GM12878 (cell line): ENCODE data around the gene TPCN1. TPM values are rescaled to one million over a fixed set of nuclear protein-coding genes. Genes with fewer than 3 reads are reported as not detected.

Source experiments
- ATAC-seq: fragments of 200-7000 bp; cut with Tn5 transposase; 3 replicates; pipeline ENCODE4 v1.9.1; 2020; ENCODE audit warnings: mild to moderate bottlenecking, moderate library complexity
- BruUV-seq: library from RNA; stranded (reverse); fragments of 400-500 nt; replicated peaks from 2 replicates; lab custom pipeline; 2021; lab: Mats Ljungman, UMichigan
- CTCF ChIA-PET: fragments of 300-600 bp; sonication (Branson Sonifier 250); formaldehyde crosslinking; extraction: SDS; loops from one replicate; lab custom pipeline; 2021; ENCODE audit warnings: inconsistent platforms; lab: Yijun Ruan, JAX
- POLR2A ChIA-PET: fragments of 350-600 bp; formaldehyde crosslinking; extraction: SDS; loops from one replicate; lab custom pipeline; 2021; ENCODE audit warnings: inconsistent platforms; lab: Charles Lee
- RAD21 ChIA-PET: fragments of 300-600 bp; sonication (Branson Sonifier 250); formaldehyde crosslinking; loops from one replicate; lab custom pipeline; 2023; ENCODE audit warnings: antibody characterized with exemption; ENCODE audit not compliant: unreplicated experiment; lab: Charles Lee
- SMC1A ChIA-PET: fragments of 300-600 bp; sonication (Branson Sonifier 250); formaldehyde crosslinking; loops from one replicate; lab custom pipeline; 2023; ENCODE audit not compliant: unreplicated experiment, uncharacterized antibody; lab: Charles Lee
- DNase-seq: peaks from one replicate; pipeline ENCODE4 v3.0.0-alpha.2; 2011; ENCODE audit warnings: low read depth, low spot score
- FAIRE-seq: peaks from 3 replicates; lab custom pipeline; 2011; peaks lifted over from hg19 to GRCh38; lab: Jason Lieb, UNC
- H2AFZ ChIP-seq: 2 replicates; pipeline ENCODE4 v1.6.0; 2011; ENCODE audit warnings: low read depth, low read length, control low read depth; ENCODE audit not compliant: control insufficient read depth
- H3K27ac ChIP-seq: 2 replicates; pipeline ENCODE4 v1.5.1; 2011; ENCODE audit warnings: control low read depth; ENCODE audit not compliant: control insufficient read depth, insufficient read depth
- H3K27me3 ChIP-seq, 2 experiments: replicated peaks in 1 of 2; 2 replicates each; pipeline versions ENCODE4 v1.6.0 to v1.6.1; 2011; ENCODE audit warnings: low read length in 1 of 2; ENCODE audit not compliant: control insufficient read depth in 2 of 2, insufficient read depth in 2 of 2
- H3K36me3 ChIP-seq, 2 experiments: 2 replicates each; pipeline ENCODE4 v1.5.1; 2011; ENCODE audit warnings: low read length in 1 of 2; ENCODE audit not compliant: control insufficient read depth in 2 of 2, insufficient read depth in 2 of 2
- H3K4me1 ChIP-seq: 2 replicates; pipeline ENCODE4 v1.6.1; 2011; ENCODE audit warnings: mild to moderate bottlenecking, low read length, moderate library complexity, mixed read lengths; ENCODE audit not compliant: control insufficient read depth, insufficient read depth
- H3K4me2 ChIP-seq: 2 replicates; pipeline ENCODE4 v1.6.0; 2011; ENCODE audit warnings: control low read depth; ENCODE audit not compliant: control insufficient read depth, insufficient read depth
- H3K4me3 ChIP-seq: fragments of 200-600 bp; sonication (generic); 2 replicates; pipeline ENCODE4 v1.5.1; 2016
- H3K79me2 ChIP-seq: 2 replicates; pipeline ENCODE4 v1.6.0; 2011; ENCODE audit warnings: low read length; ENCODE audit not compliant: control insufficient read depth, insufficient read depth
- H3K9ac ChIP-seq: 2 replicates; pipeline ENCODE4 v1.8.0; 2011; ENCODE audit warnings: low read length, control low read depth, mixed read lengths; ENCODE audit not compliant: control insufficient read depth, insufficient read depth
- H3K9me3 ChIP-seq: replicated peaks from 3 replicates; pipeline ENCODE4 v1.5.1; 2011; ENCODE audit warnings: mild to moderate bottlenecking, low read length; ENCODE audit not compliant: control insufficient read depth, insufficient read depth
- H4K20me1 ChIP-seq: 2 replicates; pipeline ENCODE4 v1.6.0; 2011; ENCODE audit not compliant: control insufficient read depth, insufficient read depth
- CHD4 ChIP-seq: fragments of 200-600 bp; sonication (generic); IDR thresholded peaks from 2 replicates; pipeline ENCODE4 v1.6.1; 2016; ENCODE audit warnings: mild to moderate bottlenecking
- ESRRA ChIP-seq: IDR thresholded peaks from 2 replicates; pipeline ENCODE4 v1.6.1; 2012; ENCODE audit warnings: mild to moderate bottlenecking, low read length, improper control_type of control experiment
- HDGF ChIP-seq: fragments of 450-650 bp; IDR thresholded peaks from 2 replicates; pipeline ENCODE4 v1.6.1; 2016; ENCODE audit warnings: antibody characterized with exemption
- MEF2B ChIP-seq: fragments of 450-650 bp; IDR thresholded peaks from 2 replicates; pipeline ENCODE4 v1.6.1; 2018; ENCODE audit warnings: mild to moderate bottlenecking, moderate library complexity; ENCODE audit not compliant: partially characterized antibody, poor library complexity, severe bottlenecking
- MXI1 ChIP-seq: fragments of 150-350 bp; IDR thresholded peaks from 2 replicates; pipeline ENCODE4 v1.6.1; 2011; ENCODE audit warnings: low read depth, mild to moderate bottlenecking, inconsistent platforms, low read length, improper control_type of control experiment
- NFIC ChIP-seq: IDR thresholded peaks from 2 replicates; pipeline ENCODE4 v1.6.1; 2012; ENCODE audit warnings: low read depth, mild to moderate bottlenecking, inconsistent platforms, low read length, moderate library complexity
- SIN3A ChIP-seq: IDR thresholded peaks from 2 replicates; pipeline ENCODE4 v1.6.1; 2012; ENCODE audit warnings: low read depth, low read length, improper control_type of control experiment
- SRF ChIP-seq, 2 experiments: IDR thresholded peaks; 2 replicates each; pipeline ENCODE4 v1.6.1; 2011; ENCODE audit warnings: low read depth in 2 of 2, low read length in 2 of 2, mild to moderate bottlenecking in 1 of 2, moderate library complexity in 1 of 2
- WRNIP1 ChIP-seq: IDR thresholded peaks from 2 replicates; pipeline ENCODE4 v1.6.1; 2011; ENCODE audit warnings: low read depth, low read length, improper control_type of control experiment, borderline replicate concordance
- WGBS: methylation state at CpG from one replicate; pipeline ENCODE4 v1.1.6; 2016; ENCODE audit warnings: low lambda C conversion rate; ENCODE audit not compliant: insufficient replicate concordance, insufficient coverage; ENCODE audit errors: missing lambda C conversion rate; 5-methylcytosine and 5-hydroxymethylcytosine counted together
- in situ Hi-C: fragments of 300-500 bp; cut with MboI; formaldehyde crosslinking; loops from 9 replicates; pipeline ENCODE4 v1.14.3; 2018; ENCODE audit warnings: mixed read lengths
- intact Hi-C: fragments of 100-400 bp; cut with micrococcal nuclease; formaldehyde crosslinking; loops from one replicate; pipeline ENCODE4 v1.14.2; 2022; ENCODE audit not compliant: unreplicated experiment
- polyA plus RNA-seq, 11 experiments: library from polyadenylated mRNA; depleted of rRNA in 4 of 11; unstranded in 6 of 11; stranded (reverse) in 5 of 11; fragments of >200 nt; fragmentation: Nextera tagmentation in 4 of 11; fragmentation: Illumina TruSeq in 1 of 11; extraction: Ambion mirVana in 4 of 11; extraction: Trizol in 1 of 11; gene quantifications; 1 replicate in 1 of 11; 2 replicates in 10 of 11; pipeline versions ENCODE4 v1.2.1 to v1.2.3, GENCODE V29; 2011 to 2016; ENCODE audit warnings: inconsistent platforms in 2 of 11, missing spikeins in 2 of 11, low read depth in 1 of 11
- total RNA-seq, 4 experiments: library from RNA; depleted of rRNA in 3 of 4; stranded (reverse); fragments of >200 nt in 3 of 4; fragmentation: Illumina TruSeq in 1 of 4; extraction: Trizol in 1 of 4; gene quantifications; 2 replicates each; pipeline versions ENCODE4 v1.2.1 to v1.2.3, GENCODE V29; 2013 to 2021

Gene TPCN1
- total and polyA plus RNA-seq, 10 of the 15 experiments (the other 5 are each of a cell fraction or from before 2014, with no cell fraction given) = 0.79 to 30.9 (median 19.4) TPM

DNA sequence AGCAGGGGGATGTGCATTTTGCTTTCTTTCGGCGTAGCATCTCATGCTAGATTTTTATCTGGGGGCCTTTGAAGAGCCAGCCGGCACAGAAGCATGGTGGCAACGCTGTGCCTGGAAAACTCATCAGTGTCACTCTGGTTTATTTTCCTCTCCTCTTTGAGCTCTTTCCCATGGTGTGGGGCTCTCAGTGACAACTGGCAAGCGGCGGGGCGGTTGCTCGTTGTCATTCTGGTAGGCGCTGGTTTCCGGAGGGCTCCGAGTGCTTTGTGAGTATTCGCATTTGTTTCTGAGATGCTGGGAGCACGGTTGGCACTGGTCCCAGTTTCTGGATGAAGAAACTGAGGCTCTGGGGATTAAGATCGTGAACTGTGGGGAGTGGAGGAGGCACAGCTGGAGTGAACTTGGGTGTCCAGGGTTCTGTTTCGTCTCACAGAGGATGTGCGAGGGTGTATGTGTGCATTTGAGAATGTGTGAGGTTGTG, 23.3 kb downstream of the TPCN1 start:
- Histone ChIP-seq H3K27ac (no peak overlapping the region), H3K4me2 (no peak overlapping the region), H3K36me3 (peaks cover 8 to 14% of the 10 kb centered on the region in 2 experiments; a peak in 3 of 4 replicates), H3K4me3 (no peak overlapping the region), H3K9me3 (no peaks in the 10 kb centered on the region), H3K9ac (no peak overlapping the region), H3K79me2 (no peaks in the 10 kb centered on the region), H4K20me1 (no peaks in the 10 kb centered on the region), H3K27me3 (no peaks in the 10 kb centered on the region), H2AFZ (no peak overlapping the region), H3K4me1 (peaks cover 3% of the 10 kb centered on the region; the same call in 1 of the 2 replicates)
- ChIA-PET SMC1A (no interaction called here), RAD21 (no interaction called here), POLR2A (interaction anchor here (1.0 kb wide), 1 partner anchor 9 kb away, joined by 3 read pairs; no protein-coding TSS in a partner anchor), CTCF (interaction anchor here (1.9 kb wide), 1 partner anchor 10 kb away, joined by 6 read pairs; no protein-coding TSS in a partner anchor)
- intact Hi-C loops = no loop called here
- ATAC-seq (no peak), DNase-seq (no peak), FAIRE-seq (no peak)
- 92% methylated on average over 16 of the region's 16 CpGs for WGBS
- in situ Hi-C loops = no loop called here
- BruUV-seq = no TSS peak
- TF ChIP-seq HDGF = no peak
- no peak for TF ChIP-seq WRNIP1
- no peak for TF ChIP-seq SIN3A
- no peak for TF ChIP-seq SRF (IDR thresholded peaks at IDR 0.05; ENCODE audit: low read depth in 2 of 2, low read length in 2 of 2)
- TF ChIP-seq MXI1 = no peak
- TF ChIP-seq ESRRA = no peak
- TF ChIP-seq NFIC = no peak
- no peak for TF ChIP-seq MEF2B
- TF ChIP-seq CHD4 = no peak
